Frontal cortex (tissue), 4 donors: Measurements from ENCODE around the gene BCR. TPM values are rescaled to one million over a fixed set of nuclear protein-coding genes. Genes with fewer than 3 reads are reported as not detected.

Source experiments
- DNase-seq, 2 donors: peaks; one replicate each; pipeline ENCODE4 v3.0.0; 2012; ENCODE audit warnings: low spot score in 2 of 2
- FAIRE-seq: peaks from 2 replicates; lab custom pipeline; 2012; peaks lifted over from hg19 to GRCh38; lab: Jason Lieb, UNC
- total RNA-seq: library from RNA; depleted of rRNA; stranded (reverse); fragments of >200 nt; gene quantifications from one replicate; pipeline ENCODE4 v1.2.3, GENCODE V29; 2014
- donor health status: control.
- donor health status: control.
- donor health status: control.

The BCR gene
- total RNA-seq, 1 donor from 2014 or later, result 46.1 TPM

- no peak for DNase-seq
- no peak for FAIRE-seq
Measured at GRCh38 chr22:23149743-23150238, 30.5 kb upstream of the BCR start.

- DNase-seq (no peak), FAIRE-seq (no peak)
Measured at GRCh38 chr22:23150762-23151161, 29.5 kb upstream of the BCR start.

- FAIRE-seq, result no peak
- no peak for DNase-seq
Measured at GRCh38 chr22:23151827-23152226, 28.5 kb upstream of the BCR start.

GRCh38 chr22:23152238-23153114 is 27.8 kb upstream of the BCR start:
- FAIRE-seq (no peak), DNase-seq (no peak)

- FAIRE-seq (no peak), DNase-seq (no peak)
Measured at GRCh38 chr22:23153994-23154393, 26.3 kb upstream of the BCR start.

GRCh38 chr22:23154461-23154860 is 25.8 kb upstream of the BCR start:
- DNase-seq, result no peak
- FAIRE-seq, result no peak

GRCh38 chr22:23155143-23155542 is 25.2 kb upstream of the BCR start:
- FAIRE-seq, result no peak

GRCh38 chr22:23155831-23156230 is 24.5 kb upstream of the BCR start:
- DNase-seq (no peak), FAIRE-seq (no peak)

More at GRCh38 chr22:23155143-23155542, 25.2 kb upstream of the BCR start:
- no peak for DNase-seq

GRCh38 chr22:23156286-23156685 is 24.0 kb upstream of the BCR start:
- no peak for DNase-seq
- no peak for FAIRE-seq

GRCh38 chr22:23157560-23158515 is 22.5 kb upstream of the BCR start:
- DNase-seq (no peak), FAIRE-seq (no peak)

- no peak for FAIRE-seq
- no peak for DNase-seq
Measured at GRCh38 chr22:23158516-23159290, 21.6 kb upstream of the BCR start.

GRCh38 chr22:23159291-23159630 is 21.0 kb upstream of the BCR start:
- no peak for FAIRE-seq
- DNase-seq, result no peak

GRCh38 chr22:23161029-23161428 is 19.3 kb upstream of the BCR start:
- DNase-seq (no peak), FAIRE-seq (no peak)

- DNase-seq (no peak), FAIRE-seq (no peak)
Measured at GRCh38 chr22:23161574-23161973, 18.7 kb upstream of the BCR start.

GRCh38 chr22:23163665-23164064 is 16.6 kb upstream of the BCR start:
- DNase-seq, result no peak
- no peak for FAIRE-seq

GRCh38 chr22:23164091-23164490 is 16.2 kb upstream of the BCR start:
- DNase-seq (no peak), FAIRE-seq (no peak)

GRCh38 chr22:23166042-23166831 is 14.1 kb upstream of the BCR start:
- FAIRE-seq (no peak), DNase-seq (no peak)

- FAIRE-seq (no peak), DNase-seq (no peak)
Measured at GRCh38 chr22:23166841-23167616, 13.3 kb upstream of the BCR start.
